ENCODE data around the gene TFB1M.

DNA sequence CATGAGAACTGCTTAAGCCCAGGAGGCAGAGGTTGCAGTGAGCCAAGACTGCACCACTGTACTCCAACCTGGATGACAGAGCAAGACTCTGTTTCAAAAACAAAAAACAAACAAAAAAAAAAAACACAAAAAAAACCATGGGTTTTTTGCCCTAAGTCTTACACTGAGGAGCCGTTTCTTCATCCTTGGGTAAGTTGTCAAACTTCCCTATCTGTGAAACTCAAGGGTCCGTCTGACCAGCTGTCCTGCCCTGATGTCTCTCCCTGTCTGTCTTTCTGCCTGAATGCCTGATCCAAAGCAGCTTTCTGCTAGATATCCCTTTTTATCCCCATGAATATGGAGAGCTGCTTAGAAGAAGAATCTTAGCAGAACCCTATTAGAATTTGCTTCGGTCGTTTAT, 91.8 kb downstream of the TFB1M start:
- TF ChIP-seq, protein P1, sequence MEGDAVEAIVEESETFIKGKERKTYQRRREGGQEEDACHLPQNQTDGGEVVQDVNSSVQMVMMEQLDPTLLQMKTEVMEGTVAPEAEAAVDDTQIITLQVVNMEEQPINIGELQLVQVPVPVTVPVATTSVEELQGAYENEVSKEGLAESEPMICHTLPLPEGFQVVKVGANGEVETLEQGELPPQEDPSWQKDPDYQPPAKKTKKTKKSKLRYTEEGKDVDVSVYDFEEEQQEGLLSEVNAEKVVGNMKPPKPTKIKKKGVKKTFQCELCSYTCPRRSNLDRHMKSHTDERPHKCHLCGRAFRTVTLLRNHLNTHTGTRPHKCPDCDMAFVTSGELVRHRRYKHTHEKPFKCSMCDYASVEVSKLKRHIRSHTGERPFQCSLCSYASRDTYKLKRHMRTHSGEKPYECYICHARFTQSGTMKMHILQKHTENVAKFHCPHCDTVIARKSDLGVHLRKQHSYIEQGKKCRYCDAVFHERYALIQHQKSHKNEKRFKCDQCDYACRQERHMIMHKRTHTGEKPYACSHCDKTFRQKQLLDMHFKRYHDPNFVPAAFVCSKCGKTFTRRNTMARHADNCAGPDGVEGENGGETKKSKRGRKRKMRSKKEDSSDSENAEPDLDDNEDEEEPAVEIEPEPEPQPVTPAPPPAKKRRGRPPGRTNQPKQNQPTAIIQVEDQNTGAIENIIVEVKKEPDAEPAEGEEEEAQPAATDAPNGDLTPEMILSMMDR (IDR thresholded peaks at IDR 0.05): no peak
- TF ChIP-seq POLR2A (IDR thresholded peaks at IDR 0.05): no peak
